ENCODE results near the gene B3GAT1. TPM values are rescaled to one million over a fixed set of nuclear protein-coding genes. Genes with fewer than 3 reads are reported as not detected.

Gene B3GAT1
- polyA plus RNA-seq, 1 donor from 2014 or later = 28.2 TPM

GRCh38 chr11:134450186-134450585, 38.1 kb upstream of the B3GAT1 start:
- H3K9ac ChIP-seq (ENCODE audit: low read length) = no peak overlapping the region
- H3K9me3 ChIP-seq (ENCODE audit: low read length) = no peaks in the 10 kb centered on the region
- no peaks in the 10 kb centered on the region for H3K9me2 ChIP-seq (ENCODE audit: insufficient read depth, low read length)
- H3K79me2 ChIP-seq (replicated peaks; ENCODE audit: insufficient read depth, low read length) = no peaks in the 10 kb centered on the region
- H3K27ac ChIP-seq (ENCODE audit: low read length) = no peak overlapping the region
- no peaks in the 10 kb centered on the region for H3K36me3 ChIP-seq (ENCODE audit: insufficient read depth, low read length)
- no peak overlapping the region for H3K4me2 ChIP-seq (ENCODE audit: low read length)
- H4K20me1 ChIP-seq (ENCODE audit: insufficient read depth) = no peaks in the 10 kb centered on the region
- no peaks in the 10 kb centered on the region for H3K27me3 ChIP-seq (ENCODE audit: insufficient read depth, low read depth, low read length)
- no peak overlapping the region for H2AFZ ChIP-seq (ENCODE audit: low read depth, low read length)
- no peak for TF ChIP-seq EZH2 (IDR thresholded peaks at IDR 0.05; ENCODE audit: borderline replicate concordance, insufficient read depth, low read length, poor library complexity, severe bottlenecking)
- no peak for TF ChIP-seq SMC3 (conservative IDR thresholded peaks at IDR 0.05; ENCODE audit: poor library complexity)
- TF ChIP-seq MXI1 (conservative IDR thresholded peaks at IDR 0.05; ENCODE audit: poor library complexity, severe bottlenecking) = no peak
- no peak for TF ChIP-seq CTCF (IDR thresholded peaks at IDR 0.05; ENCODE audit: poor library complexity, severe bottlenecking)
- no peak for TF ChIP-seq TAF1 (IDR thresholded peaks at IDR 0.05; ENCODE audit: low read depth)
- no peak for TF ChIP-seq EP300 (conservative IDR thresholded peaks at IDR 0.05; ENCODE audit: poor library complexity, severe bottlenecking)
- TF ChIP-seq, protein P1, sequence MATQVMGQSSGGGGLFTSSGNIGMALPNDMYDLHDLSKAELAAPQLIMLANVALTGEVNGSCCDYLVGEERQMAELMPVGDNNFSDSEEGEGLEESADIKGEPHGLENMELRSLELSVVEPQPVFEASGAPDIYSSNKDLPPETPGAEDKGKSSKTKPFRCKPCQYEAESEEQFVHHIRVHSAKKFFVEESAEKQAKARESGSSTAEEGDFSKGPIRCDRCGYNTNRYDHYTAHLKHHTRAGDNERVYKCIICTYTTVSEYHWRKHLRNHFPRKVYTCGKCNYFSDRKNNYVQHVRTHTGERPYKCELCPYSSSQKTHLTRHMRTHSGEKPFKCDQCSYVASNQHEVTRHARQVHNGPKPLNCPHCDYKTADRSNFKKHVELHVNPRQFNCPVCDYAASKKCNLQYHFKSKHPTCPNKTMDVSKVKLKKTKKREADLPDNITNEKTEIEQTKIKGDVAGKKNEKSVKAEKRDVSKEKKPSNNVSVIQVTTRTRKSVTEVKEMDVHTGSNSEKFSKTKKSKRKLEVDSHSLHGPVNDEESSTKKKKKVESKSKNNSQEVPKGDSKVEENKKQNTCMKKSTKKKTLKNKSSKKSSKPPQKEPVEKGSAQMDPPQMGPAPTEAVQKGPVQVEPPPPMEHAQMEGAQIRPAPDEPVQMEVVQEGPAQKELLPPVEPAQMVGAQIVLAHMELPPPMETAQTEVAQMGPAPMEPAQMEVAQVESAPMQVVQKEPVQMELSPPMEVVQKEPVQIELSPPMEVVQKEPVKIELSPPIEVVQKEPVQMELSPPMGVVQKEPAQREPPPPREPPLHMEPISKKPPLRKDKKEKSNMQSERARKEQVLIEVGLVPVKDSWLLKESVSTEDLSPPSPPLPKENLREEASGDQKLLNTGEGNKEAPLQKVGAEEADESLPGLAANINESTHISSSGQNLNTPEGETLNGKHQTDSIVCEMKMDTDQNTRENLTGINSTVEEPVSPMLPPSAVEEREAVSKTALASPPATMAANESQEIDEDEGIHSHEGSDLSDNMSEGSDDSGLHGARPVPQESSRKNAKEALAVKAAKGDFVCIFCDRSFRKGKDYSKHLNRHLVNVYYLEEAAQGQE (IDR thresholded peaks at IDR 0.05; ENCODE audit: borderline replicate concordance) = no peak
- no peak overlapping the region for H3K4me3 ChIP-seq (ENCODE audit: low read length)
- no peaks in the 10 kb centered on the region for H3F3A ChIP-seq (ENCODE audit: insufficient read depth, low read length, poor library complexity, severe bottlenecking)

GRCh38 chr11:134449713-134450112, 37.7 kb upstream of the B3GAT1 start:
- Histone ChIP-seq H2AFZ (ENCODE audit: low read depth, low read length) (no peak overlapping the region), H3K27ac (ENCODE audit: low read length) (no peak overlapping the region), H3K9ac (ENCODE audit: low read length) (no peak overlapping the region), H3K36me3 (ENCODE audit: insufficient read depth, low read length) (no peaks in the 10 kb centered on the region), H3K4me2 (ENCODE audit: low read length) (no peak overlapping the region), H3K27me3 (ENCODE audit: insufficient read depth, low read depth, low read length) (no peaks in the 10 kb centered on the region), H3K4me3 (ENCODE audit: low read length) (no peak overlapping the region), H3K9me3 (ENCODE audit: low read length) (no peaks in the 10 kb centered on the region), H3K9me2 (ENCODE audit: insufficient read depth, low read length) (no peaks in the 10 kb centered on the region), H4K20me1 (ENCODE audit: insufficient read depth) (no peaks in the 10 kb centered on the region), H3K79me2 (replicated peaks; ENCODE audit: insufficient read depth, low read length) (no peaks in the 10 kb centered on the region), H3F3A (ENCODE audit: insufficient read depth, low read length, poor library complexity, severe bottlenecking) (no peaks in the 10 kb centered on the region)
- no peak for TF ChIP-seq SMC3 (conservative IDR thresholded peaks at IDR 0.05; ENCODE audit: poor library complexity)
- no peak for TF ChIP-seq EZH2 (IDR thresholded peaks at IDR 0.05; ENCODE audit: borderline replicate concordance, insufficient read depth, low read length, poor library complexity, severe bottlenecking)
- TF ChIP-seq TAF1 (IDR thresholded peaks at IDR 0.05; ENCODE audit: low read depth) = no peak
- no peak for TF ChIP-seq RAD21 (conservative IDR thresholded peaks at IDR 0.05)
- no peak for TF ChIP-seq CTCF (IDR thresholded peaks at IDR 0.05; ENCODE audit: poor library complexity, severe bottlenecking)
- TF ChIP-seq MXI1 (conservative IDR thresholded peaks at IDR 0.05; ENCODE audit: poor library complexity, severe bottlenecking) = no peak
- TF ChIP-seq, protein P1 (IDR thresholded peaks at IDR 0.05; ENCODE audit: borderline replicate concordance) = no peak
- TF ChIP-seq POLR2AphosphoS5 (IDR thresholded peaks at IDR 0.05) = no peak
- no peak for TF ChIP-seq EP300 (conservative IDR thresholded peaks at IDR 0.05; ENCODE audit: poor library complexity, severe bottlenecking)
